ENCODE measurements around the gene ZNF469. TPM values are rescaled to one million over a fixed set of nuclear protein-coding genes. Genes with fewer than 3 reads are reported as not detected.

ZNF469 gene
- total RNA-seq, 3 donors from 2014 or later (not counting 1 experiment from before 2014, with no cell fraction given): 4.5 to 5.8 (median 4.9) TPM

DNA sequence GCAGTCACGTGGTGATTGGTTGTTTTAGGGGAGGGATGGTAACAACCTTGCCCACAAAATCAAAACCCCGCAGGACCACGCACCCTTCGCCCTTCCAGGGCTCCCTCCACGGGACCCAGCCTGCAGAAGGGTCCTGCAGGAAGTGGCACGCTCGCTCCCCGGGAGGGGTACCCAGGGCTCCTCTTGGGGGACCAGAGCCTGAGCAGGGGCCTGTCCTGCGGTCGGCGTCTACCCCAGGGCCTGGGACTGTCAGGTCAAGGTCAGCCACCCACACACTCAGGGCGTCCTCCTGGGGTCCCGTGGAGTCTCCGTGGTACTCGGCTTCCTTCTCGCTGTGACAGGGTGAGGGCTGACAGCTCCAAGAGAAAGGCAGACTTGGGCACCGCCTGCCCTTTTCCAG, 33.9 kb downstream of the ZNF469 start:
- Histone ChIP-seq H3K4me3 (ENCODE audit: low read length) (no peak overlapping the region), H3K9me3 (ENCODE audit: control insufficient read depth, insufficient read depth, low read length) (no peaks in the 10 kb centered on the region), H3K27me3 (ENCODE audit: control insufficient read depth, insufficient read depth, low read length) (no peaks in the 10 kb centered on the region), H3K4me1 (ENCODE audit: control insufficient read depth, insufficient read depth, low read length) (no peaks in the 10 kb centered on the region), H3K27ac (ENCODE audit: low read length) (no peak overlapping the region), H3K36me3 (ENCODE audit: control insufficient read depth, insufficient read depth, low read length) (no peaks in the 10 kb centered on the region)
- H3K9me3 Mint-ChIP-seq: no peaks in the 10 kb centered on the region
- no peak overlapping the region for H3K4me3 Mint-ChIP-seq
- no peak overlapping the region for H3K27ac Mint-ChIP-seq
- TF ChIP-seq, protein P1, sequence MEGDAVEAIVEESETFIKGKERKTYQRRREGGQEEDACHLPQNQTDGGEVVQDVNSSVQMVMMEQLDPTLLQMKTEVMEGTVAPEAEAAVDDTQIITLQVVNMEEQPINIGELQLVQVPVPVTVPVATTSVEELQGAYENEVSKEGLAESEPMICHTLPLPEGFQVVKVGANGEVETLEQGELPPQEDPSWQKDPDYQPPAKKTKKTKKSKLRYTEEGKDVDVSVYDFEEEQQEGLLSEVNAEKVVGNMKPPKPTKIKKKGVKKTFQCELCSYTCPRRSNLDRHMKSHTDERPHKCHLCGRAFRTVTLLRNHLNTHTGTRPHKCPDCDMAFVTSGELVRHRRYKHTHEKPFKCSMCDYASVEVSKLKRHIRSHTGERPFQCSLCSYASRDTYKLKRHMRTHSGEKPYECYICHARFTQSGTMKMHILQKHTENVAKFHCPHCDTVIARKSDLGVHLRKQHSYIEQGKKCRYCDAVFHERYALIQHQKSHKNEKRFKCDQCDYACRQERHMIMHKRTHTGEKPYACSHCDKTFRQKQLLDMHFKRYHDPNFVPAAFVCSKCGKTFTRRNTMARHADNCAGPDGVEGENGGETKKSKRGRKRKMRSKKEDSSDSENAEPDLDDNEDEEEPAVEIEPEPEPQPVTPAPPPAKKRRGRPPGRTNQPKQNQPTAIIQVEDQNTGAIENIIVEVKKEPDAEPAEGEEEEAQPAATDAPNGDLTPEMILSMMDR (IDR thresholded peaks at IDR 0.05): no peak
- no peaks in the 10 kb centered on the region for H3K27me3 Mint-ChIP-seq (ENCODE audit: low read depth in 2 of 2)
- intact Hi-C loops (cut with micrococcal nuclease): no loop called here
- H3K36me3 Mint-ChIP-seq: no peaks in the 10 kb centered on the region
- H3K4me1 Mint-ChIP-seq: no peaks in the 10 kb centered on the region
- 89% methylated on average over 16 of the region's 17 CpGs for WGBS (ENCODE audit: insufficient coverage)
- ATAC-seq: no peak
- DNase-seq: no peak

GRCh38 chr16:88417684-88418476, 35.1 kb downstream of the ZNF469 start:
- Histone ChIP-seq H3K4me3 (ENCODE audit: low read length) (no peak overlapping the region), H3K4me1 (ENCODE audit: control insufficient read depth, insufficient read depth, low read length) (no peaks in the 10 kb centered on the region), H3K27me3 (ENCODE audit: control insufficient read depth, insufficient read depth, low read length) (no peaks in the 10 kb centered on the region), H3K36me3 (ENCODE audit: control insufficient read depth, insufficient read depth, low read length) (no peaks in the 10 kb centered on the region), H3K27ac (ENCODE audit: low read length) (no peak overlapping the region), H3K9me3 (ENCODE audit: control insufficient read depth, insufficient read depth, low read length) (no peaks in the 10 kb centered on the region)
- no peak overlapping the region for H3K4me3 Mint-ChIP-seq
- no peaks in the 10 kb centered on the region for H3K4me1 Mint-ChIP-seq
- H3K27me3 Mint-ChIP-seq (ENCODE audit: low read depth in 2 of 2): no peaks in the 10 kb centered on the region
- TF ChIP-seq, protein P1 (IDR thresholded peaks at IDR 0.05): no peak
- ATAC-seq (no peak), DNase-seq (no peak)
- no peaks in the 10 kb centered on the region for H3K36me3 Mint-ChIP-seq
- peaks cover 0 to 2% of the 10 kb centered on the region in 2 donors for H3K9me3 Mint-ChIP-seq
- 80% methylated on average over 17 of the region's 17 CpGs for WGBS (ENCODE audit: insufficient coverage)
- H3K27ac Mint-ChIP-seq: no peak overlapping the region
- intact Hi-C loops (cut with micrococcal nuclease): no loop called here

- H3K4me1 Mint-ChIP-seq: no peaks in the 10 kb centered on the region
Observed at GRCh38 chr16:88418869-88419268, 36.1 kb downstream of the ZNF469 start.

More at GRCh38 chr16:88418869-88419268, 36.1 kb downstream of the ZNF469 start:
- DNase-seq (no peak), ATAC-seq (no peak)
- no peaks in the 10 kb centered on the region for H3K36me3 ChIP-seq (ENCODE audit: control insufficient read depth, insufficient read depth, low read length)
- no peaks in the 10 kb centered on the region for H3K27me3 ChIP-seq (ENCODE audit: control insufficient read depth, insufficient read depth, low read length)
- WGBS (ENCODE audit: insufficient coverage): 85% methylated on average over 18 of the region's 18 CpGs
- H3K4me3 Mint-ChIP-seq: no peak overlapping the region
- no peaks in the 10 kb centered on the region for H3K4me1 ChIP-seq (ENCODE audit: control insufficient read depth, insufficient read depth, low read length)
- peaks cover 0 to 2% of the 10 kb centered on the region in 2 donors for H3K9me3 Mint-ChIP-seq
- TF ChIP-seq, protein P1 (IDR thresholded peaks at IDR 0.05): no peak
- no peak overlapping the region for H3K27ac ChIP-seq (ENCODE audit: low read length)
- intact Hi-C loops (cut with micrococcal nuclease): no loop called here
- H3K4me3 ChIP-seq (ENCODE audit: low read length): no peak overlapping the region
- no peaks in the 10 kb centered on the region for H3K27me3 Mint-ChIP-seq (ENCODE audit: low read depth in 2 of 2)
- H3K36me3 Mint-ChIP-seq: no peaks in the 10 kb centered on the region
- no peaks in the 10 kb centered on the region for H3K9me3 ChIP-seq (ENCODE audit: control insufficient read depth, insufficient read depth, low read length)
- H3K27ac Mint-ChIP-seq: no peak overlapping the region

Measured in natural killer cell (primary cell).